Muscle of leg (tissue), 11 donors: ENCODE results near the gene RASA3. TPM values are rescaled to one million over a fixed set of nuclear protein-coding genes. Genes with fewer than 3 reads are reported as not detected.
"Not testable (repeated sequence)": the region's sequence is repeated elsewhere in the genome, so short reads cannot be mapped to it uniquely, and the experiment has no call there.

ENCODE experiments used
- DNase-seq: peaks from one replicate; pipeline ENCODE4 v3.0.0; 2013
- H3K27ac ChIP-seq: one replicate; pipeline ENCODE4 v1.5.1; 2013; ENCODE audit warnings: mild to moderate bottlenecking, low read length, control low read depth
- H3K27me3 ChIP-seq: one replicate; pipeline ENCODE4 v1.6.1; 2013; ENCODE audit warnings: low read length; ENCODE audit not compliant: control insufficient read depth, insufficient read depth
- H3K36me3 ChIP-seq: one replicate; pipeline ENCODE4 v1.6.1; 2013; ENCODE audit warnings: low read length; ENCODE audit not compliant: control insufficient read depth, insufficient read depth
- H3K4me1 ChIP-seq: one replicate; pipeline ENCODE4 v1.6.1; 2013; ENCODE audit warnings: low read length; ENCODE audit not compliant: control insufficient read depth, insufficient read depth
- H3K4me3 ChIP-seq: one replicate; pipeline ENCODE4 v1.5.1; 2013; ENCODE audit warnings: low read length, control low read depth
- H3K9me3 ChIP-seq: replicated peaks from 2 replicates; pipeline ENCODE4 v1.6.1; 2013; ENCODE audit warnings: low read depth, low read length; ENCODE audit not compliant: control insufficient read depth
- WGBS: methylation state at CpG from one replicate; pipeline ENCODE4 v1.1.5; 2013; ENCODE audit warnings: missing lambda C conversion rate; ENCODE audit not compliant: insufficient coverage; 5-methylcytosine and 5-hydroxymethylcytosine counted together
- polyA plus RNA-seq, 8 donors: library from polyadenylated mRNA; unstranded; fragments of 120-200 nt; gene quantifications; one replicate each; pipeline versions ENCODE4 v1.2.1 to v1.2.3, GENCODE V29; 2013; ENCODE audit warnings: inconsistent platforms in 1 of 8, low replicate concordance in 1 of 8; ENCODE audit not compliant: insufficient read length in 8 of 8, insufficient read depth in 1 of 8
- total RNA-seq: library from RNA; stranded (reverse); fragments of 120-200 nt; gene quantifications from one replicate; pipeline ENCODE4 v1.2.4, GENCODE V29; 2013

Gene RASA3
- total and polyA plus RNA-seq, 9 donors: 15.9 to 27.2 (median 21.6) TPM

DNA sequence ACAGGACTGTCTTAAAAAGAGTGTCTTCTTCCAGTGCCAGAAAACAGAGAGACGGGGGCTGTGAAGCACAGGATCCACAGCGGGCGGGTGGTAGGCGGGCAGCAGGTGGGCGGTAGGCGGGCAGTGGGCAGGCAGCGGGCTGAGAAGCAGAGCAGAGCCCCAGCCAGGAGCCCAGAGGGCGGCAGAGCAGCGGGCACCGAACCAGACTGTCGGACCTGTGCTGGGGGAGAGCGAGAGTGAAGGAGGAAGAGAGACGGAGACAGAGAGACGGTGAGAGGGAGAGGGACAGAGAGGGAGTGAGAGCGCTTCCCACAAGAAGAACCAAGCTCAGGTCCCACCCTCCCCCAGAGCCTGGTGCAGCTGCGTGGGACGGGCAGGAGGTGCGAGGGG is 30.3 kb downstream of the RASA3 start:
- H3K4me1 ChIP-seq: peaks cover 71% of the 10 kb centered on the region
- no peak overlapping the region for H3K4me3 ChIP-seq
- H3K27me3 ChIP-seq: no peaks in the 10 kb centered on the region
- WGBS: 75% methylated on average over 12 of the region's 18 CpGs
- H3K27ac ChIP-seq: peak overlapping the region; percentile 88
- DNase-seq: peak; percentile 50
- no peaks in the 10 kb centered on the region for H3K9me3 ChIP-seq
- no peaks in the 10 kb centered on the region for H3K36me3 ChIP-seq

DNA sequence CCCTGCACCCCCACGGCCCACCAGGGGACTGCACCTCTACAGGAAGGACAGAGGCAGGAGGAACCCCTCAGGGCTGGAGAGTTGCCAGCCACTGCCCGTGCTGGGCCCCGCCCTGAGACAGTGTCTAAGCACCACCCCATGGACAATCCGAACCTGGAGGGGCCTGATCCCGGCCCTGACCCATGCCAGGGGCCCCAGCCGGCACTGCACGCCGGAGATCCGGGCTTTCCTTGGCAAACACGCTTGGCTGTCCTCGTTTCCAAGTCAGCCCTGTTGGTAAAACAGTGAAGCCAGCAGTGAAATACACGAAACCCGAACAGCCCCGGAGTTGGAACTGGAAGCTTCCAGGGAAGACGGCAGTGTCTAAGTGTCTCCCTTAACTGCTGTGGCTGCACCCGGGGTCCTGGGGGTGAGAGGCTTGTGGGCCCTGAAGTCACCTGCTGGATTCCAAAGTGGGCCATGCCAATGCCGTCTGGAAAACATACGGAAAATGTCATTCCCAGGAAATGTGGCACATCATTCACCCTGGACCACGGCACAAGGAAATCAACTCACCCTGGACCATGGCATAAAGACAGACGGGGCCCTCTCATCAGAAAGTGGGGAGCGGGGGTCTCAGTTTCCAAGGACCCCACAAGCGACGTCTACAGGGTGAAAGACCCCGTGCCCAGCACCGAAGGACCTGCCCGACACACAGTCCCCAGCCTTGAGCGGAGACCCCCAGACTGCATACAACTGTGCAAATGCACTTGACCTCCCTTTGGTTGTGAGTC is 30.9 kb downstream of the RASA3 start:
- H3K27ac ChIP-seq: peak overlapping the region; percentile 88
- 50% methylated on average over 25 of the region's 27 CpGs for WGBS
- peak; percentile 65 for DNase-seq
- no peaks in the 10 kb centered on the region for H3K9me3 ChIP-seq
- H3K4me1 ChIP-seq: peaks cover 70% of the 10 kb centered on the region
- H3K27me3 ChIP-seq: no peaks in the 10 kb centered on the region
- H3K4me3 ChIP-seq: no peak overlapping the region
- H3K36me3 ChIP-seq: no peaks in the 10 kb centered on the region

DNA sequence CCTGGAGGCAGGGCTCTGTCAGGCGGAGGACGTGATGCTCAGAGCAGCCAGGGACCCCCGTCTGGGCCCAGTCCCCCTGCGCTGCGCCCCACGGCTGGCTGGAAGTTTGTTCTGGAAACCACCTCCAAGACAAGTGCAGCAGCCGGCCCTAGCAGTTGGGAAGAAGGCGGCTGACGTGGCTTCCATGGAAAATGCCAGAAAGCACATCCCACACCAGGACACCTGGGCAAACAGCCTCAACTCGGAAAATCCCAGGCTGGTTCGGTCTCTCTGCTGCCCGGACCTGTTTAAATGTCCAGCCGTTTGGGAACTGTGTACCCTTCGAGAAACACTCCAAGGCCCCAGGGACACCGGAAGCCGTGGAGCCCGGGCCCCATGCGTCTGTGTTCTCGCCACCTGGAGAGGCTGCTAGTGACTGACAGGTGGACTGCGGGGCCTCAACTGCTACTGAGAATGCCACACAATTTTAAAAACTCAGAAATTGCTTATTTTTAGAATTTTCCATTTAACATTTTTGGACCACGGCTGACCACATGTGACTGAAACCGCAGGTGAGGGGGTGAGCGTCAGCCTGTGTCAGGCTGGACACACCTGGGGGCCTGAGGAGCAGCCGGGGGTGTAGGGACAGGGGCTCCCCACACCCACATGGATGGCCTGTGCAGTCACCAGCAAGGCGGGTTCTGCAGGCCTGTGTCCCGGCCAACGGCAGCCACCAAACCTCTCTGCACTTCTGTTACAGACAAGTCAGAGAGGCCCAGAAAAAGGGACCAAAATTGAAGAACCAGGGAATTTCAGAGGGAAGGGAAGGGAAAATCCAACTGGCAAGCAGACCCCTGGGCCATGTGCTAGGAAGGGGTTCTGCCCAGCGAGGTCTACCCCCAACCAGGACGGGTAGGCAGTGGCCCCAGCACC is 31.7 kb downstream of the RASA3 start:
- Histone ChIP-seq H3K9me3 (no peaks in the 10 kb centered on the region), H3K27ac (peak overlapping the region; percentile 88), H3K36me3 (no peaks in the 10 kb centered on the region), H3K4me1 (peaks cover 64% of the 10 kb centered on the region), H3K27me3 (no peaks in the 10 kb centered on the region), H3K4me3 (no peak overlapping the region)
- DNase-seq: peak; percentile 89
- WGBS: 34% methylated on average over 24 of the region's 29 CpGs

DNA sequence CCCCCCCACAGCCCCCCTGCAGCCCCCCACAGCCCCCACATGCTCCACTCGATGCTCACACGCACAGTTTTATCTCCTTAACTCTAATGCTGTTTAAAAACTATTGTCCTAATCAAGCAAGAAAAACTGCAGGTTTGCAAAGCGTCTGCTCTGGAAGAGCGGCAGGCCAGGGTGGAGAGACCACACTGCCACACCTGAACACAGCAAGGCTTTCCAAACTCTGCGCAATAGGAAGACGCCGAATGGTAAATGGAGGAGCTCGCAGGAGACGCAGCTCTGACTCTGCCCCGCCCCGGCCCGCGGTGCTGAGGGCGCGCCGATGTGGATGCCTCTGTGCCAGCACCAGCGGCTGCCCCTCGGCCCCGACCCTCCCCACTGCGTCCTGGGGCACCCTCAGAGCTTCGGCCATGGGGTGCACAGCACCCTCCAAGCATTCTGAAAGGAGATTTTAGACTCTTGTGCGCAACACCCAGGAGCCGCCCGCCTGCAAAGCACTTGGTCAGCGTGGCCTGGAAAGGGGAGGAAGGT is 32.4 kb downstream of the RASA3 start:
- Histone ChIP-seq H3K27me3 (no peaks in the 10 kb centered on the region), H3K36me3 (no peaks in the 10 kb centered on the region), H3K9me3 (no peaks in the 10 kb centered on the region), H3K4me1 (peaks cover 58% of the 10 kb centered on the region), H3K4me3 (no peak overlapping the region), H3K27ac (peak overlapping the region; percentile 88)
- WGBS: 63% methylated on average over 22 of the region's 25 CpGs
- DNase-seq: peak; percentile 79

DNA sequence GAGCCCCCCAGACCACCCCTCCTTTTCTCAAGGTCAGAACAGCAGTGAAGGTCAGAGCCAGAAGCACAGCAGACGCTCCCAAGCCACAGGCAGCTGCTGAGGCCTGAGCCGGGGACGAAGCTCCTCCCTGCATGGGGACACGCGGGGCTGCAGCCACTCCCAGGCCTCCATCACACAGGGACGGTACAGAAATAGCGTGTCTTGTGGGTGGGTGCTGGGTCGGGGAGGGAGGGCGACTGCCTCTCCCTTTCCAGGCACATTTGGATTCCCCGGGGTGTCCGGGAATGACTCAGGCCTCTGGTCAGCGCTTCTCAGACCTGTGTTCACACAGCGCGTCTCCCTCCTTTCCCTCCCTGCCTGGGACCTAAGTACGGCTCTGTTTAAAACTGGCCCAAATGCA is 33.2 kb downstream of the RASA3 start:
- Histone ChIP-seq H3K4me3 (no peak overlapping the region), H3K27me3 (no peaks in the 10 kb centered on the region), H3K27ac (peak overlapping the region; percentile 71), H3K36me3 (no peaks in the 10 kb centered on the region), H3K9me3 (no peaks in the 10 kb centered on the region), H3K4me1 (peaks cover 58% of the 10 kb centered on the region)
- peak; percentile 92 for DNase-seq
- 14% methylated on average over 5 of the region's 15 CpGs for WGBS

DNA sequence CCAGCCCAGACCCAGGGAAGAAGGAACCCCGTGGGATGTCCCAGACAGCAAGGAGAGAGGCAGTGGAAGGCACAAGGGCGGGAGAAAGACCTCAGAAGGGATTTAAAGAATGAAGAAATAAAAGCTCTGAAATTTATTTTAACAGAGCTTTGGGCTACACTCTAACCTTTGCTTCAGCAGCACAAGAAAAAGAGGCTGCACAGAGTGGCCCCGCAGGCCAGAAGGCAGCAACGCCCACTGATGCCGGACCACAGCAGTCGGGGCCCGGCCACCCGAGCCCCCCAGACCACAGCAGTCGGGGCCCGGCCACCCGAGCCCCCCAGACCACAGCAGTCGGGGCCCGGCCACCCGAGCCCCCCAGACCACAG is 33.8 kb downstream of the RASA3 start:
- not testable (repeated sequence) for H3K4me3 ChIP-seq, H3K36me3 ChIP-seq, H3K9me3 ChIP-seq, H3K27me3 ChIP-seq, DNase-seq
- WGBS: 43% methylated on average over 3 of the region's 14 CpGs
- Histone ChIP-seq H3K27ac (peak overlapping the region; percentile 59), H3K4me1 (peaks cover 58% of the 10 kb centered on the region)

DNA sequence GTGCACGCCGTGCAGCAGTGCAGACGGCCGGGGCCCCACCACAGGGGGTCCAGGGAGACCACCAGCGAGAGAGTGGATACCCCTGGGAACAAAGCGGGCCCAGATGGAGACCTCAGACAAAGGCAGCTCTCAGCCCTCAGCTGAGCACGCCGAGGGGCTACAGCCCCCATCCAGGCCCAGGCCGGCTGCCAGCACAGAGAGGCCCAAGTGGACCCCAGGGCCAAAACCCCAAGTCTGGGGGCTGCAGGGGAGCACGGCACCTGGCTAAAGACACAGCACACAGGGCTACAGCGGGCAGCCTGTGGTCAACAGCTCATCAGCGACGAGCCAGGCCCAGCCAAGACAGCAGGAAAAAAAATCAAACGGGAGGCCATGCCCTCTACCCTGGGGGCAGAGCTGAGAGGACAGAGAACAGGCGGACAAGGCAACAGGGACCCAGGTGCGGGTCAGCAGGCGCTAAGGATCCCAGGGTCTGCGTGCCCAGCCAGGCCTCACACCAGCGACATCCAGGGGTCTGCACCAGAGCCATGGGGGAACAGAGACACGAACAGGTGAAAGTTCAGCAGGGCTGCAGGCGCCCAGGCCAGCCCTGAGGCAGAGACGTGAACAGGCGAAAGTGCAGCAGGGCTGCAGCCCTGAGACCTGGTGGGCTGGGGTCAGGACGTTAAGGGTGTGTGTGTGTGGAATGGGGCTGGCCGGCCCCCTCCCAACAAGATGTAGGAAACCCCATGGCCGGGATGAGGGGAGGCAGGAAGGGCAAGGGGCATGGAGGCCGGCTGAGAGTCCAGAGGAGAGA is 34.3 kb downstream of the RASA3 start:
- DNase-seq: no peak
- H3K27me3 ChIP-seq: no peaks in the 10 kb centered on the region
- H3K4me1 ChIP-seq: peaks cover 58% of the 10 kb centered on the region
- H3K9me3 ChIP-seq: peaks cover 3% of the 10 kb centered on the region
- H3K4me3 ChIP-seq: no peak overlapping the region
- H3K36me3 ChIP-seq: no peaks in the 10 kb centered on the region
- H3K27ac ChIP-seq: peak overlapping the region; percentile 59
- 57% methylated on average over 25 of the region's 27 CpGs for whole genome bisulfite sequencing

DNA sequence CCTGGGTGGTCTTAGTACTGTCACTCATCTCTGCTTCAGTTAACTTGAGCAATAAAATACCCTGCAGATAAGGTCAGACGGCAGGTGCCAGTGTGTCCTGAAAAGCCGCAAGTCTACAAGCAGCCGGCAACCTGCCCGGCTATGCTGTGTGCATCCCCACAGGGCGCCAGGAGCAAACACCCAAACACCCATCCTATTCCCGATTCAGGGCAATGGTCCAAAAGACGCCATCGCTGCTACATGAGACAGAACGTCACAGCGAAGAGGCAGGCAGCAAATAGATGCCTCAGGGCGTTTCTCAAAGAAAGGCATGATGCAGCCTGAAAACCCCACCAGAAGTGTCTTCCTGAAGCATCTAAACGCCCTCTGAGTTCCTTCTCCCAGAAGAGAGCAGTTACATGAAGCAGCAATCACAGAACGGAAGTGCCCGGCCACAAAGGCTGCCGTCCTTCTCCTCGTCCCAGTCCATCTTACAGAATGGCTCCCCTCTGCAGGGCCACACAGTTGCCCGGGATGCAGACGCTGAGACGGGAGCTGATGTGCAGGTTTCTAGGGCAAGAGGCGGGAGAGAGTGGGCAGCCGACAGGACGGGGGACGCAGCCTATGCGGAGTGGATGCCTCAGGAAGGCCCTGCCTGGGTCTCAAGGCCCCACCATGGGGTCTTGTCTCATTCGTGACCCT is 35.1 kb downstream of the RASA3 start:
- Histone ChIP-seq H3K4me3 (no peak overlapping the region), H3K27ac (no peak overlapping the region), H3K36me3 (no peaks in the 10 kb centered on the region), H3K9me3 (peaks cover 8% of the 10 kb centered on the region), H3K4me1 (peaks cover 51% of the 10 kb centered on the region), H3K27me3 (no peaks in the 10 kb centered on the region)
- WGBS: 74% methylated on average over 19 of the region's 25 CpGs
- no peak for DNase-seq

DNA sequence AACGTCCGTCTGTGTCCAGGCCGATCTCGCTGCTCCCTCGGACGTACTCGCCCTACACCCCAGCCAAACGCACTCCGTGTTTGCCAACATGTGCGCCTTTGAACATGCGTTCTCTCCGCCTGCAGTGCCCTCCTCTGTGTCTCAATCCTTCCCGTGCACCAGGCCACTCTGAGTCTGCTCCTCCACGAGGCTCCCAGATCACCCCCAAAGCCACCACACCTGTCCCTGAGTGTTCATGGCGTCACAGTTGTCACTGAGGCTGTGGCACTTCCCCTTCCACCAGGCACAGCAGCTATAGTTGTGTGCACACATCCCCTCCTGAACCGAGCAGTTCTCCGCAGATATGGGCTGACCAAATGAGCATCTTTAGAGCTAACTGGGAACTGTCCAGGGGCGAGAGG is 35.6 kb downstream of the RASA3 start:
- Histone ChIP-seq H3K4me1 (peaks cover 45% of the 10 kb centered on the region), H3K9me3 (peaks cover 11% of the 10 kb centered on the region), H3K36me3 (no peaks in the 10 kb centered on the region), H3K4me3 (no peak overlapping the region), H3K27me3 (no peaks in the 10 kb centered on the region), H3K27ac (no peak overlapping the region)
- DNase-seq: no peak
- WGBS: 87% methylated on average over 18 of the region's 18 CpGs
